Thoracic aorta (tissue), 2 donors: ENCODE measurements around the gene KIF20A. TPM values are rescaled to one million over a fixed set of nuclear protein-coding genes. Genes with fewer than 3 reads are reported as not detected.

Experiments used
- ATAC-seq: fragments of 150-250 bp; one replicate; pipeline ENCODE4 v1.8.0; 2017; ENCODE audit warnings: low read depth; ENCODE audit not compliant: insufficient number of reproducible peaks, low FRiP score
- DNase-seq: peaks from one replicate; pipeline ENCODE4 v3.0.0-alpha.2; 2020; ENCODE audit warnings: low spot score
- H3K27ac ChIP-seq, 2 donors: fragments of 200-600 bp; sonication (generic); 1 replicate in 1 of 2; 2 replicates in 1 of 2; pipeline ENCODE4 v1.5.1; 2016; ENCODE audit warnings: mild to moderate bottlenecking in 2 of 2, moderate library complexity in 2 of 2
- H3K27me3 ChIP-seq: fragments of 200-600 bp; sonication (generic); replicated peaks from 2 replicates; pipeline ENCODE4 v1.6.0; 2016; ENCODE audit warnings: mild to moderate bottlenecking; ENCODE audit not compliant: insufficient read depth
- H3K36me3 ChIP-seq: fragments of 200-600 bp; sonication (generic); one replicate; pipeline ENCODE4 v1.5.1; 2016
- H3K4me1 ChIP-seq, 2 donors: fragments of 200-600 bp; sonication (generic); 1 replicate in 1 of 2; 2 replicates in 1 of 2; pipeline versions ENCODE4 v1.5.1 to v1.6.0; 2016; ENCODE audit warnings: low read depth in 2 of 2, mild to moderate bottlenecking in 1 of 2; ENCODE audit not compliant: control insufficient read depth in 1 of 2
- H3K4me3 ChIP-seq: fragments of 200-600 bp; sonication (generic); 2 replicates; pipeline ENCODE4 v1.5.1; 2016; ENCODE audit warnings: mild to moderate bottlenecking
- H3K9me3 ChIP-seq: fragments of 200-600 bp; sonication (generic); 2 replicates; pipeline ENCODE4 v1.5.1; 2016
- total RNA-seq, 2 donors: library from RNA; depleted of rRNA; stranded (reverse); fragments of >200 nt; gene quantifications; one replicate each; pipeline versions ENCODE4 v1.1.0 to v1.2.3, GENCODE V29; 2016
- TF ChIP-seq, protein P1 (sequence below): fragments of 200-600 bp; sonication (generic); IDR thresholded peaks from one replicate; pipeline ENCODE4 v1.5.1; 2019; ENCODE audit warnings: antibody characterized with exemption

KIF20A gene
- total RNA-seq, 2 donors from 2014 or later: 0.78 to 1.1 TPM

DNA sequence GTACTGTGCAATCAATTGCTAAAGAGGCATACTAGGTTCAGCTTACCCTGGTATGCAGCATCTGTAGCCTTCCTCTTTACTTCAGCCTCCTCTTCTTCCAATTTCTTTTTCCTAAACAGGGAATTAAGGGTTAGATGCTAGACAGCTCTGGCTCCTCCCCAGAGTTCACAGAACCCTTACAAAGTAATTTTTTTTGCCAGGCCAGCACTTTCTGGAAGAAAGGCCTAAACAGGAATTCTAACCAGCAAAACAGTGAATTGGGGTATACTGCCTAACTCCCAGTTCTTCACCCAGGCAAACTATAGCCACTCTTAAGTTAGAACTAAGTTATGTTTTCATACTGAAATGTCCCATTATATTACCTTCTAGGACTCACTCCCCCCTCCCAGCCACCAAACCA is 8.6 kb upstream of the KIF20A start:
- peaks cover 83% of the 10 kb centered on the region for H3K36me3 ChIP-seq
- H3K4me1 ChIP-seq: no peaks in the 10 kb centered on the region
- TF ChIP-seq, protein P1, sequence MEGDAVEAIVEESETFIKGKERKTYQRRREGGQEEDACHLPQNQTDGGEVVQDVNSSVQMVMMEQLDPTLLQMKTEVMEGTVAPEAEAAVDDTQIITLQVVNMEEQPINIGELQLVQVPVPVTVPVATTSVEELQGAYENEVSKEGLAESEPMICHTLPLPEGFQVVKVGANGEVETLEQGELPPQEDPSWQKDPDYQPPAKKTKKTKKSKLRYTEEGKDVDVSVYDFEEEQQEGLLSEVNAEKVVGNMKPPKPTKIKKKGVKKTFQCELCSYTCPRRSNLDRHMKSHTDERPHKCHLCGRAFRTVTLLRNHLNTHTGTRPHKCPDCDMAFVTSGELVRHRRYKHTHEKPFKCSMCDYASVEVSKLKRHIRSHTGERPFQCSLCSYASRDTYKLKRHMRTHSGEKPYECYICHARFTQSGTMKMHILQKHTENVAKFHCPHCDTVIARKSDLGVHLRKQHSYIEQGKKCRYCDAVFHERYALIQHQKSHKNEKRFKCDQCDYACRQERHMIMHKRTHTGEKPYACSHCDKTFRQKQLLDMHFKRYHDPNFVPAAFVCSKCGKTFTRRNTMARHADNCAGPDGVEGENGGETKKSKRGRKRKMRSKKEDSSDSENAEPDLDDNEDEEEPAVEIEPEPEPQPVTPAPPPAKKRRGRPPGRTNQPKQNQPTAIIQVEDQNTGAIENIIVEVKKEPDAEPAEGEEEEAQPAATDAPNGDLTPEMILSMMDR: no peak
- H3K9me3 ChIP-seq: no peaks in the 10 kb centered on the region
- DNase-seq (no peak), ATAC-seq (no peak)
- no peak overlapping the region for H3K27ac ChIP-seq
- no peak overlapping the region for H3K4me3 ChIP-seq
- no peaks in the 10 kb centered on the region for H3K27me3 ChIP-seq

DNA sequence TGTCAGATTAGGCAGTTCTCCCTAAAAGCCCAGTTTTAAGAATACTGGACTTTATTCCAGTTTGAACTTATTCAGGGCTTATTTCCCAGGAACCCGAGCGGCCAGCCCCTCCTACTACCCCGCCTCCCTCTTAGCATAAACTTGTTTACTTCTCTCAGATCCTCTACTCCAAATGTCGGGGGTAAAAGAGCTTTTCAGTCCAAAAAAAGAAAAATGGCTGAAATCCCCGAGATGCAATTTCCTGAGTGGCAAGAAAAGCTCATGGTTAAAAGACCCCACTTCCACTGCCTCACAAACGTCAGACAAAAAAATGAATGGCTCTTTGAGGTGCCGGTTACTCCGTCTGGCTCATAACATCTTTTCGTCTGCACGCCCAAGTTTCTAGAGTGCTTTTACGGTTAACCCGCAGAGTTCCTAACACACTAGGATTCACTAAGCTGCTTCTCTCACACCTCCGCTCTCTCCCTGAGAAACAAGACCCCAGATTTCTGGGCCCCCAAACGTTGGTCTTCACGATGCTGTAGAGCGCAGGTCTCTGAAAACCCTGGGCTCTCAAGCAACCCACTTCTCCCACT is 884 bp upstream of the KIF20A start:
- Histone ChIP-seq H3K36me3 (peaks cover 27% of the 10 kb centered on the region), H3K9me3 (no peaks in the 10 kb centered on the region), H3K27ac (peak overlapping the region; percentile 83 to 88), H3K4me3 (peak overlapping the region; percentile 98), H3K4me1 (peaks cover 14 to 27% of the 10 kb centered on the region in 2 donors), H3K27me3 (no peaks in the 10 kb centered on the region)
- TF ChIP-seq, protein P1: no peak
- ATAC-seq: peak; percentile 5
- no peak for DNase-seq

DNA sequence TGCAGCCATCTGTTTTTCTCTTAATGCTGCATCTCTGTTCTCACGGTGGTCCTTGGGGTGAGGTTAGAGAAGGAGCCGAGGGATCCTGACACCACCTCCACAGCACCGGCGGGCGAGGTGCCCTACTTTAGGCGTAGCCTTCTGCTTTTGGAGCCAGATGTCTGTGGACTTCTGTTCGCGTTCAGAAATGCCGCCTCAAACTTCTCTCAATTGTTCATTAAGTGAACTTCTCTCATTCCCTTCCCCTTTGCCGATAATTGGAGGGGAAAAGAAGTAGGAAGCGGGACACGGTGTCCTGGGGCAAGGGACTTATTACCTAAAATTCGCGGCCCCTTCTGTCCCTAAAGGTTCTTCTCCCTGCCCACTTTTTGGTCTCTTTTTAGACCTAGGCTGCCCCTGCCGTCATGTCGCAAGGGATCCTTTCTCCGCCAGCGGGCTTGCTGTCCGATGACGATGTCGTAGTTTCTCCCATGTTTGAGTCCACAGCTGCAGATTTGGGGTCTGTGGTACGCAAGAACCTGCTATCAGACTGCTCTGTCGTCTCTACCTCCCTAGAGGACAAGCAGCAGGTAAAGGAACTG is 455 bp downstream of the KIF20A start:
- no peaks in the 10 kb centered on the region for H3K27me3 ChIP-seq
- no peak overlapping the region for H3K27ac ChIP-seq
- ATAC-seq: no peak
- TF ChIP-seq, protein P1: no peak
- H3K4me1 ChIP-seq: peaks cover 14 to 27% of the 10 kb centered on the region in 2 donors
- peak overlapping the region; percentile 98 for H3K4me3 ChIP-seq
- H3K9me3 ChIP-seq: no peaks in the 10 kb centered on the region
- DNase-seq: no peak
- H3K36me3 ChIP-seq: peaks cover 17% of the 10 kb centered on the region

DNA sequence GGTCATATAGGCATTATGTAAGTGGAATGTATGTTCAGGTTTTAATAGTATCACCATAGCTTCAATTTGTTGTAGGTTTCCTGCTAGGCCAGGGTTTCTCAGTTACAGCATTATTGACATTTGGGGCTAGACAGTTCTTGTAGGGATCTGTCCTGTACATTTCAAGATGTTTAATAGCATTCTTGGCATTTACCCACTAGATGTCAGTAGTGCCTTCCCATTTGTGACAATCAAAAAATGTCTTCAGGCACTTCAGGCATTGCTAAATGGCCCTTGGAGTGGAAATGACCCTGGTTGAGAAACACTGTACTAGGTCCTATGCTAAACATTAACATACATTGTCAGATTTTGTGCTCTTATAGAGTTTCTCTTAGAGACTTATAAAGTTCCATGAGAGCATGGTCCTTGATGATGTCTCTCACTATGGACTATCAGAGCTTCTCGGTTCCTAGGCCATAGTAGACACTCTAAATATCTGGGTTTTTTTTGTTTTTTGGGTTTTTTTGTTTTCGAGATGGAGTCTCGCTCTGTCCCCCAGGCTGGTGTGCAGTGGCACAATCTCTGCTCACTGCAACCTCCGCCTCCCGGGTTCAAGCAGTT is 1.4 kb downstream of the KIF20A start:
- TF ChIP-seq, protein P1: no peak
- Histone ChIP-seq H3K4me1 (peaks cover 14 to 27% of the 10 kb centered on the region in 2 donors), H3K36me3 (peaks cover 15% of the 10 kb centered on the region), H3K4me3 (no peak overlapping the region), H3K27me3 (no peaks in the 10 kb centered on the region), H3K9me3 (no peaks in the 10 kb centered on the region), H3K27ac (no peak overlapping the region)
- no peak for ATAC-seq
- no peak for DNase-seq

DNA sequence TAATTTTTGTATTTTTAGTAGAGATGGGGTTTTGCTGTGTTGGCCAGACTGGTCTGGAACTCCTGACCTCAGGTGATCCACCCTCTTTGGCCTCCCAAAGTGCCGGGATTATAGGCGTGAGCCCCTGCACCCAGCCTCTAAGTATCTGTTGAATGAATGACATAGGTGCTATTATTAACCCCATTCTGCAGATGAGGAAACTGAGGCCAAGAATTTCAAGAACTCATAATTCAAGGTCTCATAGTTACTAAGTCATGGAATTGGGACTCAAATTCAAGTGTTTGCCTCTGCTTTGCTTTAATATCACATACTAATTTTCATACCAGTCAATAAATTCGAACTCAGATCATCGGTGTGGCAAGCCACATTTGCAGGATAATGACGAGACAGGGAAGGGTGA is 1.9 kb downstream of the KIF20A start:
- Histone ChIP-seq H3K9me3 (no peaks in the 10 kb centered on the region), H3K36me3 (peaks cover 12% of the 10 kb centered on the region), H3K4me3 (no peak overlapping the region), H3K27me3 (no peaks in the 10 kb centered on the region), H3K4me1 (peaks cover 14 to 27% of the 10 kb centered on the region in 2 donors), H3K27ac (no peak overlapping the region)
- DNase-seq (no peak), ATAC-seq (no peak)
- TF ChIP-seq, protein P1: no peak
